CD4-positive, alpha-beta T cell treated with Interleukin-6 at 100 ng/mL for 8 hours (primary cell): ENCODE results near the gene GBA2.

Source experiments
- DNase-seq: peaks from one replicate; pipeline ENCODE4 v3.0.0-alpha.2; 2020; ENCODE audit warnings: mixed read lengths, low spot score

Gene GBA2

DNA sequence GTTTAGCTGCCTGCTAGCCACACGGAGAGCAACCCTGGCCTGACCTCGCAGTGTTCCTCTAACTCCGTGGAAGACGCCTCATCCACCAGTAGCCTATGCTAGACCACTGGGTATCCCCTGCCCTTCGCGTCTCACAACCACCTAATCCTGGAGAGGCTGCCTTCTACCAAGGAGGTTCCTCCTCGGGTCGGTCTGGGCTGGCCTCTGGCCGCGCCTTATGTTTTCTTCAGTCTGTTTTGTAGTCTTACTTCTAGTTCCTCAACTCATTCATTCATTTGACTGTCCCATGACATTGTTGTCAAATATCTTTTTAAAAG lies 57.7 kb downstream of the GBA2 start:
- DNase-seq: no peak

DNA sequence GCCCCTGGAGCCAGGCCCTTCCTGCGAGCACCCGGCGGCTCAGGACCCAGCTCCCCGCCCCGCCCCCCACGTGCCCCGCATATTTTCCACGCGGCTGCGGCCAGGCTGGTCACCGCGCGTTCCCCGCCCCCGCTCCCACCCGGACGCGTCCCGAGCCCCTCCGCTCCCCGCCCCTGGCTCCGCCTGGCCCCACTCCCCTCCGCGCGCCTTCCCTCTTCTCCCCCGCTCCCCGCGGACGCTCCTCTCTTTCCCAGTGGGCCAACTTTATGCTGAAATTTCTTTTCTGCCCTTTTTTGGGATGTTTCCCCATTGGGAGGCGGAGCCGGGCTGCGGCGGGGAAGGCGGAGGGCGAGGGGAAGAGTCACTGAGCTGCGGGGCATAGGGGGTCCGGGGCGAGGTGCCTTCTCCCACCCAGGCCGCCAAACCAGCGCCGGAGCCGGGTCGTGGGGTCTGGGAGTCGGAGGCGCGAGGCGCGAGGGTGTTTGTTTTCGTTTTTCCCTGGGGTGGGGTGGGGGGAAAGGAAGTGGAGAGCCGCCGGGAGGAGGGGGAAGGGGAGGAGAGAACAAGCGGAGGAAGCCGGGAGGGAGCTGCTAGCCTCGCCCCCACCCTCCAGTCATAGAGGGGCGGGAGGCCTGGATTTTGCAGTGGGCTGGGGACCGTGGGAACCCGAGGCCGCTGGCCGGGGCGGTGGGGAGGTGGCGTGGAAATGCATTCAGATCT lies 58.3 kb downstream of the GBA2 start:
- peak; percentile 31 for DNase-seq

DNA sequence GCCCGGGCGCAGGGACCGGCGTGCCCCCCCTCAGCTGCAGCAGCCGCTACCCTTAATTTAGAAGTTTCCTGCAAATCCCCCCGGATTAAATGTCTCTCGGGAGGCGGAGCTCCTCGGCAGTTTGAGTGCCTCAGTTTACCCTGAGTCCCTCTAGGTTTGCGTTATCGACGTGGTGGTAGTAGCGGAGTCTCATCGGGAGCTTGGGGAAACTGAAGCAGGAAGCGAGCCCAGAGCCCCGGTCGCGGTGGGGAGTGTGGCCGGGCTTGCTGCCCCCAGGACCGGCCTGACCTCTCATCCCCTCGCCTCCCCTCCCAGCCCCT lies 58.8 kb downstream of the GBA2 start:
- no peak for DNase-seq

DNA sequence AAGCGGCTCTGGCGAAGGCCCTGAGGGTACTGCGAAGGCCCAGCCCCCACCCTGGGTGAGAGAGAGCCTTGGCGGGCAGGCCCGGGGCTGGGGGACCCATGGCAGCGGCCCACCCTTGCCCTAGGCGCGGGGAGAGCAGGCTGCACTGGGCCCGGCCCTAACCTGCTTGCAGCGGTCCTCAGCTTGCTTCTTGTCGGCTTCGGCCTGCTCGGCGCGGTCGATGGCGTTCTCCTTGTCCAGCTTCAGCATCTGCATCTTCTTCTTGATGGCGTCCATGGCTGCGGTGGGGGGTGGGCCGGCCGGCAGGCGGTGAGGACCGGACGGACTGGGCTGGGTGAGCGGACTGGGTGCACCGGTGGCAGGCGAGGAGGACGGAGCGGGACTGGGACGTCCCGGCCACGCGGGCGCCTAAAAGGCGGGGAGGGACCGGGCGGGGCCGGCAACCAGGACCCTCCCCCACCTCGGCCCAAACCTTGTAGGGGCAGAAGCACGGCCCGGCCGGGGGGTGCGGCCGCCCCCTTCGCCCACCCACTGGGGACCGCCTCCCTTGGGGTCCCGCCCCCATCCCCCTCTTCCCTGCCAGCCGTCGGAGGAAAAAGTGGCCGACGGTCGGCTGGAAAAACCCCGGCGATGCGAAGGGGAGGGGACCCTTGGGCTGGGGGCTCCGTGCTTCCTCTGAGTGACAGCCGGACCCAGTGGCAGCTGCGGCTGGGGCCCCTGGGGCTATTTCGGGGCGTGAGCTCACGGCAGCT lies 59.3 kb downstream of the GBA2 start, which contains the start of gene TPM2:
Gene TPM2 (minus strand): TSS at position 384 of the 752 bp plus-strand sequence. CDS start 108 bp downstream, at position 276.
- no peak for DNase-seq

DNA sequence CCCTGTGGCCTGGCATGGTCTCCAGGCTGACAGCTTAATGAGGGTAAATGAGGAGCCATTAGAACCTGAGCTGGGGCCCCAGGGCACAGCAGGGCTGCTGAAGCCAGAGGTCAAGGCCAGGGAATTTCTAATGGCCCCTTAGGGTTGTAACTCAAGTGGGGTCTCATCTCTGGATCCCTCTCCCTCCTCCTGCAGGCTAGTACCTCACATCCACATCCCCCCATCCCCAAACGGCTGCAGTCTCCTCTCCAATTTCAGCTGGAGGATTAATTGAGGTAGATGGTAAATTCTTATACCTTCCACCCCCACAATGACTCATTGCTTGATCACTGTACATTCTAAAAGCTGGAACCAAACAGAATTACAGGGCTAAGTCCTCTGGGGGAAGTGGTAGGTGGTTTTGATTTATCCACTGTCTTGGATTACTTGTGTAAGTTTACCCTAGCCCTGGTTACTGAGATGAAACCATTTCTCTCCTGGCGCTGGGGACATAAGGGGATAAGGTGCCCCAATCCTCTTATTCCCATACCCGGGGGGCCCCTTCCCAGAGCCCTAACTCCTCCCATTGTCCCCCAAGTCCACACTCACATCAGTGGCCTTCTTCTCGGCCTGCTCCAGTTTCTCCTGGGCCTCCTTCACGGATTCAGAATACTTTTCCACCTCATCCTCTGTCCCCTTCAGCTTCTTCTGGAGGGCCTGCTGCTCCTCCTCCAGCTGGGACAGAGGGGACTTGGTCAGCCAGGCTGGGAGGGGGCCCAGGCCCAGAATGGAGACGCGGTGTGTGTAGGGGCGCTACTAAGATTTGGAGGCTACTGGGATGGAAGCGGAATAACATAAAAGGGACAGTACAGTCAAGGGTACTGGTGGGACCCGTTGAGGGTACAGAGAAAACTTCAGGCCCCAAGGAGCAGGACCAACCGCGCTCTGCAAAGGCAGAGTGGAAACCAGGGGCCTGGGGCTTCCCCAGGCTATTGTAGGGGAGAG lies 60.2 kb downstream of the GBA2 start:
- no peak for DNase-seq

DNA sequence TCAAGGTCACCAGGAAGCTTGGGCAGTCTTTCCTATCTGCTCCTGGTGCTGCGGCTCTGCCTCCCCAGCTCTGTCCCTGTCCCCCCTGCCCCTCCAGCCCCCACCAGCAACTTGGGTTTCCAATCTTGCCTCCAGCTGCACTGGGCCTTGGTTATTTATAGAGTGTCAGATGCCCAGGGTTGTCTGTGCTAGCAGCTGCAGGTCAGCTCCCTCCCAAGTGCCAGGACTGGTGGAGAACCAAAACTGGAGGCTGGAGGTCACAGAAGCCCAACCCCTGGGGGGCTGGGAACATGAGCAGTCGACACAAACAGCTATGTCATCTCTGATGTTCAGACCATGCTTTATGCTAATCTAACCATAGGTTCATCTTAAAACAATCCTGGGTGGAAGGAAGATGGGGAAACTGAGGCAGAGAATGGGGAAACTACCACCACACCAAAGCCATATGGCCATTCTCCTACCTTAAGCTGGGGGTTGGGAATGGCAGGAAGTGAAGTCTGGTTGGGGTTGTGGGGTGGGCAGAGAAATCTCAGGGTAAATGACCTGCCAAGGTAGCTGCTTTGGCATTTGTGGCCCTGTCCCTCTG lies 61.0 kb downstream of the GBA2 start:
- no peak for DNase-seq

DNA sequence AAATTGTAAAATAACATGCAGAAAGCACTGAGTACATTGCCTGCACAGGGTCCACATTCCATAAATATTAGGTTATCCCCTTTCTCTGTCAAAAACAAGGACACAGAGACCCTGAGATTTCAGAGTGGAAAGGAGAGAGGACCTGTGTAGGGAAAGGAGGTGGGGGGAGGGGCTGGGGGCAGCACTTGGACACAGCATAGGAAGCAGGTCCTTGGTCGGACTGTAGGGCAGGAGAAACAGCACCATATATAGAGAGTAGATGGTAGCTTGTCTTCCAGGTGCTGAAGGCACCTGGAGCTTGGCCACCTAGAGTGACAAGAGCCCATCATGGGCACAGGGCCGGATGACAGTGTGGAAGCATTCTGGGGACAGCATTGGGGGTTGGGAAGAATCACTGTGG lies 61.7 kb downstream of the GBA2 start:
- no peak for DNase-seq
